Stimulated activated CD4-positive, alpha-beta T cell treated with anti-CD3 and anti-CD28 coated beads, TNF-alpha, amount 100 ng/mL, for 4 hours (primary cell): ENCODE results near the gene CTSA.

ENCODE experiments used
- DNase-seq, 3 experiments: peaks; one replicate each; pipeline ENCODE4 v3.0.0-alpha.2; 2020; ENCODE audit warnings: low read depth in 3 of 3

CTSA gene

DNA sequence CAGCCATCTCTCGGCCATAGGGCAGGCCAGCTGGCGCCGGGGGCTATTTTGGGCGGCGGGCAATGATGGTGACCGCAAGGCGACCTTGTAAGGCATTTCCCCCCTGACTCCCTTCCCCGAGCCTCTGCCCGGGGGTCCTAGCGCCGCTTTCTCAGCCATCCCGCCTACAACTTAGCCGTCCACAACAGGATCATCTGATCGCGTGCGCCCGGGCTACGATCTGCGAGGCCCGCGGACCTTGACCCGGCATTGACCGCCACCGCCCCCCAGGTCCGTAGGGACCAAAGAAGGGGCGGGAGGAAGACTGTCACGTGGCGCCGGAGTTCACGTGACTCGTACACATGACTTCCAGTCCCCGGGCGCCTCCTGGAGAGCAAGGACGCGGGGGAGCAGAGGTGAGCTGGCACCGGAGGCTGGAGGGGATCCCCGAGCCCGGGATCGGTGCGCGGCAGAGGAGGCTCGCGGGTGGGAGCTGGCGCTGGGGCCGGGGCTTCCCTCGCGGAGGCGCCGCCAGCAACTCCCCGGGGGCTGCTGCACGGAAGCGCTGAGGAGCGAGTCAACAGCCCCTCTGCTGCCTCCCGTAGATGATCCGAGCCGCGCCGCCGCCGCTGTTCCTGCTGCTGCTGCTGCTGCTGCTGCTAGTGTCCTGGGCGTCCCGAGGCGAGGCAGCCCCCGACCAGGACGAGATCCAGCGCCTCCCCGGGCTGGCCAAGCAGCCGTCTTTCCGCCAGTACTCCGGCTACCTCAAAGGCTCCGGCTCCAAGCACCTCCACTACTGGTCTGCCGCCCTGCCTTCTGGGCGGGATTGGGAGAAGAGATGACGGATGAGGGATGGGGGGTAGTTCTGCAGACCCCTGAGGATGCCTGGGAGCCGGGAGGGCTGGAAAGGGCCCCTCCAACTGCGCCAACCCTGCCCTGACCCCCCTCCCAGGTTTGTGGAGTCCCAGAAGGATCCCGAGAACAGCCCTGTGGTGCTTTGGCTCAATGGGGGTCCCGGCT, at the start of gene CTSA, which contains the start of gene NEURL2:
Gene CTSA (plus strand): TSS at position 351 of the 999 bp plus-strand sequence. CDS start 234 bp downstream, at position 585.
Gene NEURL2 (minus strand): TSS at position 224 of the 999 bp plus-strand sequence. CDS start 217 bp downstream, at position 7.
- DNase-seq, result peak; percentile 76 to 79 (median 79)

DNA sequence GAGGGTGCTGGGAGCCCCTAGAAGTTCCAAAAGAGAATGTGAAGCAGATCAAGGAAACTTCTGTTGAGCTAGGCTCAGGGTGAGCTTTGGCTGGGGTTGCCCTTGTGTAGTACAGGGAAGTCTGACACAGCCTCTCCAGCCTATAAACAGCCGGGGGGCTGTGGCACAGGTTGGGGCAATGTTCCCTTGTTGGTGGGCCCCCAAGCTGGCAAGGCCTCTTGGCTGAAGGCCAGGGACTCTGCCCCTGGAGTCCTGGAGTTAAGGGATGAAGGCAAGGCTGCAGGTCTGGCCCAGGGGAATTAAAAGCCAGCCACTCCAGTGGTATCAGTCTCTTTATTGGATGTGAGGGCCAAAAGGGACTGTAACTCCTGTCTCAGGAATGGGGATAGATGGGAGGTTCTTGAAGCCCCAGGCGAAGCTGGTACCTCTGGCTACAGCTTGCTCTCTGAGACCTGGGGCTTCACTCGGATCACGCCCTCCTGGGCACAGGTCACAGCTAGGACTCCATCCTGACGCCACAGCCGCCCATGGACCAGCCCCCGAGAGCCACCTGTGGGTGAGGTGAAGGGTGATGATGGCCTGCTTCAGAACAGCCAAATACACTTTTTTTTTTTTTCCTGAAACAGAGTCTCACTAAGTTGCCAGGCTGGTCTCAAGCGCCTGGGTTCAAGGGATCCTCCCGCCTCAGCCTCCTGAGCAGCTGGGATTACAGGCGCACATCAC, 49.6 kb upstream of the CTSA start:
- no peak for DNase-seq

DNA sequence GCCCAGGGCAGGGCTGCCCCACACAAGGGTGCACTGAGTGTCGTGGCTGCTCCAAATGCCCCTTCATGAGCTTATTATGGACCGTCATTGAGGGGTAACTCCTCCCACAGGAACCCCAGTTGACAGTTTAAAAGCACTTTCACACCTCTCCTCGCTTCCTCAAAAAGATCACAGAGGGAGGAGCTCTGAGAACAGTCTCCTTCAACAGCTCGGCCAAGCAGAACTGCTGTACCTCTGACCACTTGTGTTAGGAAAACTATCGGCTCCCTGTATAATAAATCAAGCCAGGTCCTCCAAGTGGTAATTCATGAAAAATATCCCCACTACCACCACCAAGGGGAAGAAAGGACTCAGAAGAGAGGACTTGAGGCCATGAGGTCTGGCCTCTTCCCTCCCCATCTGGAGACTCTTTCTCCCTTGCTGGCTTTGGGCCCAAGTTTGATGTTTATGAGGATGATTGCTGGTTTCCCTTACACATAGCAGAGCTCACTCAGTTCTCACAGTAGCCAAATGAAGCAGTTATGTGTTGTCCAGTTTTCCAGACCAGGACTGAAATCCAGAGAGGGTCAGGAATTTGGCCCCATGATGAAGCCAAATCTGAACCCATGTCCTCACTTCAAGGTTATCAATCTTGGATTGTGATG, 48.8 kb upstream of the CTSA start:
- DNase-seq, result no peak

DNA sequence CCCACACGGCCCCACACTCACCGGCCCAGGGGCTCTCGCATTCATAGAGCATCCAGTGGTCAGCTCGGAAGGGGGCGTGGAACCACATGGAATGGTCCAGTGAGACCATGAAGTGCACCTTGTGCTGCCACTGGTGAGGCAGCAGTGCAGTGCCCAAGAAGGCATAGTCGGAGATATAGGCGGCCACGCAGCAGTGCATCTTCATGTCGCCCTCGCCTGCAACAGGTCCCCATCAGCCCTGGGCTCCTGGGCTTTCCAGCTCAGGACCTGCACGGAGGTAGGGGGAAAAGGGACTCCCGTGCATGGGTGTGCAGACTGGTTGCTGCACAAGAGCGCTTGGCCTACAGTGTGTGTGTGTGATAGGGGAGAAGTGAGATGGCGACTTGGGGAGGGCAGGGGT, 47.6 kb upstream of the CTSA start:
- no peak for DNase-seq

DNA sequence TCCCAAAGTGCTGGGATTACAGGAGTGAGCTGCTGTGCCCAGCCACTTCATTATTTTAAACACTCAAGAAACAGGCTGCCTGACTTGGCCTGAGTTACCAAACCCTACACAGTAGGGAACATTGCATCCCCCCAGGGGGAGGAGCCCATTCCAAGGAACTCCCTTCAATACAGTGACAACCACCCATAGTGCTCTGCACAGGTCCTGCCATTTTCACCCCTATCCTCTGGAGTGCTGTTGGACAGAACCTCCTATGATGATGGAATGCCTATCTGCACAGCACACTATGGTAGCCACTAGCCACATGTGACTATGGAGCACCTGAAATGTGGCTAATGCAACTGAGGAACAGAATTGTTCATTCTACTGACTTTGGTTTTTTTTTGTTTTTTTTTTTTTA, 45.7 kb upstream of the CTSA start:
- DNase-seq, result no peak

DNA sequence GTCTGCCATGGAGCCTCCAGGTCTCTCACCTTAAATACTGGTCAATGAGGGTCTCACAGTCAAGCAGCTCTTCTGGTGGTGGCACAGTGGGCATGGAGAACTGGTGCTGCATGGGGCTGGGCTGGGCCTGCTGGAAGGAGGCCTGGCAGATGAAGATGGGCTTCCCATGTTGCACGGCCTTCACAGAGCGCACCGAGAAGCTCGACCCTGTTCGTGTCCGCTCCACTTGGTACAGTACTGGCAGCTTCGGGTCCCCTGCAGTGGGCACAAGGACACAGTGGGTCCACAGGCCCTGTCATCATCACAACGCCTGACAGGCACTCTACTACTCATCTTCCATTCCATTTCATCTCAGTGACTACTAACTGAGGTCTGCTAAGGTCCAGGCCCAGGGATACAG, 42.7 kb upstream of the CTSA start:
- DNase-seq, result no peak

DNA sequence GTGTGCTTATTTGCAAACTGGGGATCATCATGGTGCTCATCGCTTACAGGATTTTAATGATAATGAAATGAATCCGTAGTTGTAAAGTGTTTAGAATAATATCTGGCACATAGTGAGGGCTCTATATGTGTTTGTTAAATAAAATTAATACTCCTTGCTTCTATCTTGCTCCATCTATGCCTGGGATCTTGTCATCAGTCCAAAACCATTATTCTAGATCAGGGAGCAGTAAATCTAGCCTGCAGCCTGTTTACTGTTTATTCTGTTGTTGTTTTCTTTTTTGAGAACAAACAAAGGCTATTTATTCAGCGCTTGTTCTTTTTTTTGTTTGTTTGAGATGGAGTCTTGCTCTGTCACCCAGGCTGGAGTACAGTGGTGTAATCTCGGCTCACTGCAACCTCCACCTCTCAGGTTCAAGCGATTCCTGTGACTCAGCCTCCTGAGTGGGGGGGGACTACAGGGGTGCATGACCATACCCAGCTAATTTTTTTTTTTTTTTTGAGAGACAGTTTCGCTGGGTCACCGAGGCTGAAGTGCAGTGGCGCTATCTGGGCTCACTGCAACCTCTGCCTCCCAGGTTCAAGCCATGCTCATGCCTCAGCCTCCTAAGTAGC, 42.1 kb upstream of the CTSA start:
- DNase-seq, result no peak

DNA sequence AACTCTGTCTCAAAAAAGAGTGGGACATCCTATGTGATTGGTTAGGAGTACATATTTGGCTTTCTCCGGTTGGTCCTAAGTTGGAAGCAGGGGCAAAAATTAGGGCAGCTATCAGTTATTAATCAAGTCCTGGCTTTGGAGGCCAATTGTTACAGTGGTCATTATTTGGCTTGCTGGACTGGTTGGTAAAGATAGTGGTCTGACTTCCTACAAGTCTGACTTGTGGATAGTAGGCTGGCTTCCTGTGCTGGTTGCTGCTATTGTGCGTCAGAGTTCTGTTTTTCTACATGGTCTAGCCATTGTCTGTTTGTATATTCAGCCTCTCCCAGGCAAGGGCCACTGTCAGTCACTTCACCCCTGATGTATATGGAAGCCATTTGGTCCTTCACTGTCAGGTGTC, 40.9 kb upstream of the CTSA start:
- no peak for DNase-seq

DNA sequence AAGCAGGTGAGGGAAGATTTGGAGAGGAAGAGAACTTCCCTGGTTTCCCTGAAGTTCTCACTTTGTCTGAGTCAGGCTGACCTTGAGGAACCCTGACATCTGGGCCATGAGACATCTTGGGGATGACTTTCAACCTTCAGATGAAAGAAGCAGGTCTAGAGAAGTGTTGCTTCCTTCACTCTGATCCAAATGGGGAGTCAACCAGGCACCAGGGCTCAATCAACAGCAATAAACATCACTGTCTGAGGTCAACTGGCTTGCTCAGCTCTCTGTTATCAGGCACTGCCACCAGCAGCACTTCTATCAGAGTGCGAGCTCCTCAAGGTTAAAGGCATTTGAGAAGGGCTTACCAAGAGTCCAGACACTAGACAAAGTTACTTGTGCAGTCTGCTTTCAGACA, 40.2 kb upstream of the CTSA start:
- DNase-seq, result no peak

DNA sequence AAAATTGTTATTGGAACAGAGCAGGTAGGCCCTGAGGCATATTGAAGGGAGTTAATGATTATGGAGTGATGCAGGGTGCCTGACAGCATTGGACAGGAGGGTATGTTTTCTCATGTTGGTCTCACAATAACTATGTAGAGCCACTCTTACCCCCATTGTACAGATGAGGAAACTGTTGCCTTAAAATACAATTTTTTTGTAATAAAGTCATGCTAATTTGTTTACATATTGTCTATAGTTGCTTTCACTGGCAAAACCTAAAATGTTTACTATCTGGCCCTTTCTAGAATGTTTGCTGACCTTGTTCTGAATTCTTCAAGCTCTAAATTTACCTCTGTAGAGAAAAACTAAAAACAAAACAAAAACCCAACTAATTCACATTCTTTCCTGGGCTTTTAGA, 39.6 kb upstream of the CTSA start:
- no peak for DNase-seq

DNA sequence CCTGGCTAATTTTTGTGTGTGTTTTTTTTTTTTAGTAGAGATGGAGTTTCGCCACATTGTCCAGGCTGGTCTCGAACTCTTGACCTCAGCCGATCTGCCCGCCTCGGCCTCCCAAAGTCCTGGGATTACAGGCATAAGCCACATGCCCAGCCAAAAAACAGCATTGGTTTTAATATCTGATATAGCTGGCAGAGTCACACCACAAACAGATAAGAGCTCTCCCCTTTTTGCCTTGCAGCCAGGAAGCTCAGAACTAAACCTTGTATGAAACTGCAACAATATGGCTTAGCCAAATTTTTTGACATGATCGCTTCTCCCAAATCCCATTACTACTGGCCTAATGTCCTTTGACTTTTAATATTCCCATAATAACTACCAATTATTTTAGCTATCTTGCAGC, 38.8 kb upstream of the CTSA start:
- DNase-seq, result no peak

DNA sequence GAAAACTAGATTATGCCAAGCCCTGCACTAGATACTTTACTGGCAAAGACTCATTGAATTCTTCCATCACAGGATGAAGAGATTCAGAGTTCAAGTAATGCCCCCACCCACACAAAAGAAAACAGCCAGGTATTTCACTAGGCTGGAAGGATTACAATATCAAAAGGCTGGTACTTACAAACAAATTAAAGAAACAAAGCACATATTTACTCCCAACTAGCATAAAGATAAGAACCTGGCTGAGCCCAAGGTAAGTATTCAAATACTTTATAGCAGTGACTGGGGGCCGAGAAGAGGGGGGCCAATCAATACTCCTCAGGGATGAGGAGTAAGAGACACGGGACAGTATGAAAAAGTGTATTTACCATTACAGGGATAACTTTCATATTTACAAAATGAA, 37.7 kb upstream of the CTSA start:
- no peak for DNase-seq

DNA sequence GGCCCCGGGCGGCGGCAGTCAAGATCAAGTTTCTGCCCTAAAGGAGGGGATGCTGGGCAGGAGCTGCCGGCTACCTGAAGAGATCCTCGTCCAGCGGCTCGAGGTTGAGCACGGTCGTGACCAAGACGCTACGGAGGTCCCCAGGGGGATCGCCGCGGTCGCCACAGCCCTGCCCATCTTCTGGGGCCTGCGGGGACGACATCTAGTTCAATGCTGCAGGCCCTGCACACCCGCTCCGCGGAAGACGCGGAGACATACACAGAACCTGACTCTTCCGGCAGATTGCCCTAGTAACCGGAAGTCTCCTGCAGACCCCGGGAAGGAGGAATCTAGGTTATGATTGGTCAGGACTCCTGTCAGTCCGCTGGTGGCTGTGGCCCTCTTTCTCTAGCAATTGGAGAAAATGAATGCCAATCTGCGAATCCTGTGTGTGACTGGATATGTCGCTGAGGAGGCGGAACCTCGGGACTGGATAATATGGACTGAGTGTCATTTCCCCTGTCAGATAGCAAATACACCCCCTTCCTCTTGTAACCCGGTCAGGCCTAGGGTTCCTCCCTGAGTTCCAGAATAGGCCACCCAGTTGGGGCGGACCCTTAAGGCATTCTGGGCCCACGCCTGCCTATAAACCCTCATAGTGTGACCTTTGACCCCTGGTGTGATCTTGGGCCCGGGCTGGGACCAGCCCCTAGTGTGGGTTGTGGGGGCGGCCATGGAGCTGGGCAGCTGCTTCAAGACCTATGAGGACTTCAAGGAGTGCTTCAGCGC, 33.8 kb upstream of the CTSA start, which contains the start of the genes ACOT8 and ZSWIM3:
Gene ACOT8 (minus strand): TSS at position 279 of the 768 bp plus-strand sequence. CDS start 77 bp downstream, at position 202.
Gene ZSWIM3 (plus strand): TSS at position 501 of the 768 bp plus-strand sequence. CDS start 212 bp downstream, at position 713.
- peak; percentile 56 to 90 (median 81) for DNase-seq

DNA sequence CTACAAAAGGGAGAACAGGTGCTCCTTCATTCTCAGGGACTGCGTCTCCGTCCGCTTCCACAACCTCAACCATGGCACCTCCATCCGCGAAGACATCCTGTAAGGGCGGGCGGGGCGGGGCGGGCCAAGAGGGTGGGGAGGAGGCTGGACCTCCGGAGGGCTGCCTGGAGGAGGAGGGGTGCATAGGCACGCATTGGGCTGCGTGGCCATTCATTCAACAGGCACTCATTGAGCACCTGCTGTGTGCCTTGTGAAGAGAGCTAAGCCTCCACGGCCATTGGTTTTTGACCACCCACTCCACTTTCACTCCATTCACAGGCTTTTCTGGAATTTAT, 33.3 kb upstream of the CTSA start:
- DNase-seq, result no peak

DNA sequence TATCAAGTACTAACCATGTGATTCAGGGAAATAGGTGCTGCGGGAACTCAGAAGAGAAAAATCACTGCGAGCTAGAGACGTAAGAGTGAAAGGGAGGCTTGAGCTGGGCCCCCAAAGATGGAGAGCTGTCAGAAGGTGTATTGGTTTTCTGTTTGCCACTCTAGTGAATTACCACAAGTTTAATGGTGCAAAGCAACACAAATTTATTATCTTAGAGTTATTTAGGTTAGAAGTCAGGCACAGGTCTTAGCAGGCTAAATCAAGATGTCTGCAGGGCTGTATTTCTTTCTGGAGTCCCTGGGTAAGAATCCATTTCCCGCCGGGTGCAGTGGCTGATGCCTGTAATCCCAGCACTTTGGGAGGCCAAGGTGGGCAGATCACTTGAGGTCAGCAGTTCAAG, 31.2 kb upstream of the CTSA start:
- DNase-seq, result no peak

DNA sequence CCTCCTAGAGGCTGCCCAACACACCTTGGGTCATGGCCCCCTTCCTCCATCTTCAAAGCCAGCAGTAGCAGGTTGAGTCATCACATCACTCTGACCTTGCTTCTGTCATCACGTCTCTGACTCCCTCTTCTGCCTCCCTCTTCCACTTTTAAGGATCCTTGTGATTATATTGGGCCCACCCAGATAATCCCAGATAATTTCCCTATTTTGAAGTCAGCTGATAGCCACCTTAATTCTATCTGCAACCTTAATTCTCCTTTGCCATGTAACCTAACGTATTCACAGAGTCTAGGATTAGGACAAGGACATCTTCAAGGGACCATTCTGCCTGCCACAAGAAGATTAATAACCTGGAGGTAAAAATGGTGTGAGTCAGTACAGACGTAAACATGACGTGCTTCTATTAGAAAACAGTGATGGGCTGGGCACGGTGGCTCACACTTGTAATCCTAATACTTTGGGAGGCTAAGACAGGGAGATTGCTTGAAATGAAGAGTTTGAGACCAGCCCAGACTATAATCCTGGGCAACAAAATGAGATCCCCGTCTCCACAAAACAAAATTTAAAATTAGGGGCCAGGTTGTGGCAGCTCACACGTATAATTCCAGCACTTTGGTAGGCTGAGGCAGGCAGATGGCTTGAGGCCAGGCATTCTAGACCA, 30.4 kb upstream of the CTSA start:
- no peak for DNase-seq

DNA sequence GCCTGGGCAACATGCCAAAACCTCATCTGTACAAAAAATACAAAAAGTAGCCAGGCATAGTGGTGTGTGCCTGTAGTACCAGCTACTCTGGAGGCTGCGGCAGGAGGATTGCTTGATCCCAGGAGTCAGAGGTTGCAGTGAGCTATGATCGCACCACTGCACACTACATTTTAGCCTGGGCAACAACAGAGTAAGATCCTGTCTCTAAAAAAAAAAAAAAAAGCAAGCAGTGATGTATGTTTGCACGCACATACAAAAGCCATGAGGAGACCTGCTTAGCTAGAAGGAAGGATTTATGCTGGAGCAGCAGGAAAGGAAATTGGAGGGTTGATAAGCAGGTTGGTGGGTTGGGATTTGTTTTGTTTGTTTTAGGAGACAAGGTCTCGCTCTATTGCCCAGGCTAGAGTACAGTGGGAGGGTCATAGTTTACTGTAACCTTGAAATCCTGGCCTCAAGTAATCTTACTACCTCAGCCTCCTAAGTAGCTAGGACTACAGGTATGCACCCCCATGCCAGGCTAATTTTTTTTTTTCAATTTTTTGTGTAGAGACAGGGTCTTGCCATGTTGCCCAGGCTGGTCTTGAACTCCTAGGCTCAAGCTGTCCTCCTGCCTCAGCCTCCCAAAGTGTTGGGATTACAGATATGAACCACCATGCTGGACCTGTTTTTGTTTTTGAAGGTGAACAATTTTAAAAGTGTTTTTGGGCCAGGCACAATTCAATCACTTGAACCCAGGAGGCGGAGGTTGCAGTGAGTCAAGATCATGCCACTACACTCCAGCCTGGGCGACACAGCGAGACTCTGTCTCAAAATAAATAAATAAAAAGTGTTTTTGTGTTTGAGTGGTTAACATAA, 29.7 kb upstream of the CTSA start:
- DNase-seq, result no peak

DNA sequence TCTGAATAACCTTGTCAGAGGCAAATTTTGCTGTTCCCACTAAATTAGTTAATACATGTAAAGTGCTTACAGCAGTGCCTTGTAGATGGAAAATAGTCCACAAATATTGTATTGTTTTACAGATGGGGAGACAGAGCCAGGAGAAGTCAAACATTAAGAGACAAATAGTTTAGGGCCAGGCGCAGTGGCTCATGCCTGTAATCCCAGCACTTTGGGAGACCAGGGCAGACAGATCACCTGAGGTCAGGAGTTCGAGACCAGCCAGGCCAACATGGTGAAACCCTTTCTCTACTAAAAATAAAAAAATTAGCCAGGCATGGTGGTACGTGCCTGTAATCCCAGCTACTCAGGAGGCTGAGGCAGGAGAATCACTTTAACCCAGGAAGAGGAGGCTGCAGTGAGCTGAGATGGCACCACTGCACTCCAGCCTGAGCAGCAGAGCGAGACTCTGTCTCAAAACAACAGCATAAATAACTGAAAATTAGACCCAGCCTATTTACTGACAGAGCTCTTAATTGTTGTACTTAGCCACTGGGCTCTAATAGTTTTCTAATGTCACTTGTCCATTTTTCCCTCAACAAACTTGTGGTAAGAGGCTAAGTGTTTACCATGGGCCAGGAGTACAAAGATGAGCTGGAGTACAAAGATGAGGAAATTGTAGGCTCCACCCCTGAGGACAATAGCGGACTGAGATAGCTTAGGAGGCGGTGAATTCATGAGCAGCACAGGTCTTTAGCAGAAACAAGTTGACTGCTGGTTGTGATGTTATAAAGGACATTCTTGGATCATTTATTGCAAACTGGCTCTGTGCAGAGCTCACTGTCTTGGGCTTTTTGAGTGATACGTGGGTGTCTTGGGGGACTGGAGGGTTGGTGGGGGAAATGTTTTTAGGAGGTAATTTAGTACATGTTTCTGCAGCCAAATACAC, 27.3 kb upstream of the CTSA start:
- DNase-seq, result no peak
